ENCODE data around the gene FBLN7.
"Not testable (repeated sequence)": the region's sequence is repeated elsewhere in the genome, so short reads cannot be mapped to it uniquely, and the experiment has no call there.

The FBLN7 gene

DNA sequence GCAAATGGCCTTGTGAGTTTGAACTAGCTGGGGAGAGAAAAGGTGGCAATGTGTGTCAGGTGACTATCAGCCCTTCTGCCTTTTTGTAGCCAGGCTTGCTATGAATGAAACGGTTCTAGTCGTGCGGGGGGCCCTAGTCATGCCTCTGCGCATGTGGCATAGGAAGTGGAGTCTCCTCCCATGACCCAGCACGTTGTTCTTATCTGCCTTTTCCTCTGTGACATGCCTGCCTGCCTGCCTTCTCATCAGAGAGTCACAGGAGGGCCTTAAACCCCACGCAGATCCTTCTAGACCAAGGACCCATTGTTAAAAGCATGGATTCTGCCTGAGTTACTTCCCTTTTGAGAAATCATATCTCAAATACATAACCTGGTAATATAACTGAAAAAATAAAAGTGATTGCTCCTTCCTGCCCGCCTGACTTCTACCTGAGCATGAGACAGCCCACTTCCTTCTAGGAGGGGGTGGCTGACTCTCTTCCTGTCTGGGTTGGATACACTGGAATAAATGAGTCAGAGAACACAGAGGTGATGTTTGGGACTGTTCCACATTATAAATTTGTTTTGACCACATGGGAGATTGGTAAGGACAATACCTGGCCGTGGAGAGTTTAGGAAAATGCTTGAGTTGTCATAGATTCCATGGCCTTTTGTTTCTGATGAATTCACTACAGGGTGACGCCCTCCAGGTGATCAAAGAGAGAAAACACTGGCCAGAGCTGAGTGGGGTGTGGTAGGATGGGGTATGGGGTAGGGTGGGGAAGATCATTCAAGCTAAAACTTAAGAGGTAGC, 49.8 kb downstream of the FBLN7 start:
- DNase-seq = no peak

DNA sequence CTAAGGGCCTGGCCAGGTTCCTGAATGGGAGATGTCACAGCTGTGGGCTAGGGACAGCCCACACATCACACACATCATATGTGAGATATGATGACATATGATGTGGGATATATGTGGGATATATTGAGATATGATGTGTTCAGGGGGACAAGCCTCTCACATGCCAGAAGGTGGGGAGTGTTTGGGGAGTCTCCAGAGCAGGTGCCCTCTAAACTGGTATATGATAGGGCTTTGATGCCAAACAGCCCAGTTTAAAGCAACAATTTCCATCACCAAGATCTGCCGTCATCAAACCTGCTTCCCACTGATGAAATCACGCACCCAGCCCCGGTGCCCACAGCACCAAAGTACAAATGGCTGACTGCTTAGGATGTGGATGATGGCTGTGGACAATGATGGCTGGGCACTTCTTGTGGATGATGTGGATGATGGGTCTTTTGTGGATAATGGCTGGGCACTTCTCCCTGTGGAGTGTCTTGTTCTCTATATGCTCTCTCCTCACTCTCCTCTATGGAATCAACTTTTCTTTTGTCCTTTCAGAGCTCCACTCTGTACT, 50.9 kb downstream of the FBLN7 start:
- DNase-seq = no peak

DNA sequence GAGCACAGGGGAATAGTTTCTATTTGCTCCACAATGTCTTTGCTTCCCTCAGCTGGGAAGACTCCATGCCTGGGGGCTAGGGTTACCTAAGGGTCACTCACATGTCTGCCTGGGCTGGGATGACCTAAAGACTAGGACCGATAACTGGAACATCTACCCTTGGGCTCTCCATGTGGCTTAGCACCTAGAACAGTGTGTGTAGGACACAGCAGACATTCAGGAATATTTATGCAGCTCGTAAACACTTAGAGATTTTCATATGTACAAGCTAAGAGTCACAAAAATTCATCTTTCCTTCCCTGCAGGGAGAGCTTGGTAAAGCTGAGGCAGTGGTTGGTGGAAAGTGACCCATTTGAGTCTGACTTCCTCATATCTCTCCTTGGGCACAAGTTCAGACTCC, 55.8 kb downstream of the FBLN7 start:
- no peak for DNase-seq

DNA sequence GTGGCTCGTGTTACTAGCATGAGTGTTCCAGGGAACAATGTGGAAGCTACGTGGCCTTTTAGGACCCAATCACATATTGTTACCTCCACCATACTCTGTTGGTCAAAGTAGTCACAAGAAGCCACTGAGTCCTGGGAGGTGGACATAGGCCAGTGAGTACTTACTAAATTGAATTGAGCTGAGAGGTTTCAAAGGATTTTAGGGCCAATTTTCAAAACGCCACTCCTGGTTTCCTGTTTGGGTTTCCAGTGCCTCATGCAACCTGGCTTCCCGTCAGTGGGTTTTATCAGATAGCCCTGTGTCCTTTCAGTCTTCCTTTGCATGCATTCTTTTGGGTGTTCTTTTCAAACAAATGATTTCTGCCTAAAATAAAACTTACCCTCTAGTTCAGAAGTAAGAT, 56.3 kb downstream of the FBLN7 start:
- no peak for DNase-seq

DNA sequence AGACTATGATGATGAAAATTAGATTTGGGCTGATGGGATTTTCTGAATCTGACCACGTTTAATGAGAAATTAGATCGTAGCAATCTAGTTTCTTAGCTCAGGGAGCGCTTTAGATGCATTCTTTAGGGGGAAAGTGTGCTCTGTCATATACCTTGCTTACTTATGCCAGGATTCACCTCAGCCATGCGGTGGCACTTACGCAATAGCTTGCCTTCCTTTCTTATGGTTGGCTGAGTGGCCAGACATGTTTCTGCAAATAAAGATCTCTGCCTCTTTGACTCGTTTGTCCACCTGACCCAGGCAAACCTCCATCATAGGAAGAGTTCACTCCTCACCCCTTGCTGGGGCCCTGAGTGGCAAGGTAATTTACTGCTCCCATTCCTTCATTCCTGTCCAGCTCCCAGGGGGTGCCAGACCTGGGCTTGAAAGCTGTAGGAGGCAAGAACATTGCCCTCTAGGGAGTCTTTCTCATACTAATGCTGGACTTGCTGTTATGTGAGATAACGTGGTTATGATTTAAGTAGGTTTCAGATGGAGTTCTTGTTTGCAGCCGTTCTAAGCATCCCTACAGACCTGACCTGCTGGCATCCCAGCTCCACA, 57.1 kb downstream of the FBLN7 start:
- DNase-seq = no peak

DNA sequence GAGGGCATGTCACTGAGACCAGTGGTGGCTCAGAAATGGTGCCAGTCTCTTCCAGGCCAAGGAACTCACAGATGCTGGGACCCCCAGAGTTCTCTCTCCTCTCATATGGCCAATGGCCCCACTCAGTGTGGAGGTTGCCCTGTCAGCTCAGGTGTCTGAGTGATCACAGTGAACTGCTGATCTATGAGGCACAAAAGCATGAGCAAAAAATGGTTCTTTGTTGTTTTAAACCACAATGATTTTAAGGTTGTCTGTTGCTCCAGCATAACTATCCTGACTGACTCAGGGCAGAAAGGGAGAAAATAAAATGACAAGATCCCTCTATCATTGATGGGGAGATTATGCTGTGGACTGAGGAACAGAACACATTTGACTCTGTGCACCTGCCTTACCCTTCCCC, 57.8 kb downstream of the FBLN7 start:
- DNase-seq = no peak

DNA sequence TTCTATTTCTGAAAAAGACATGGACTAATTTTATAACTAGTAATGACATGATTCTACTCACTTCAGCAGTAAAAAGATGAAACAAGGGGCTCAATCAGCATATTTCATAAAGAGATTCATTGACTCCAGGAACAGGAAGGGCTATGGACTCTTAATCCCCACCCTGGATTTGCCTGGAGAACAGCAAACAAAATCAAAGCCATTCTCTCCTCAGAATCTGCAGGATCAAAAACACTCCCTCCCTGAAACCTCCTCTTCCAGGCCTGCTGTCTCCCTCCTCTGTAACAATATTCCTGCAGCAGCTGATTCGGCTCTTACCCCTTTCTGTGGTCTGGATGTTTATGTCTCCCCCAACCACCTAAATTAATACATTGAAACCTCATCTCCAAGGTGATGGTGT, 59.7 kb downstream of the FBLN7 start:
- no peak for DNase-seq

DNA sequence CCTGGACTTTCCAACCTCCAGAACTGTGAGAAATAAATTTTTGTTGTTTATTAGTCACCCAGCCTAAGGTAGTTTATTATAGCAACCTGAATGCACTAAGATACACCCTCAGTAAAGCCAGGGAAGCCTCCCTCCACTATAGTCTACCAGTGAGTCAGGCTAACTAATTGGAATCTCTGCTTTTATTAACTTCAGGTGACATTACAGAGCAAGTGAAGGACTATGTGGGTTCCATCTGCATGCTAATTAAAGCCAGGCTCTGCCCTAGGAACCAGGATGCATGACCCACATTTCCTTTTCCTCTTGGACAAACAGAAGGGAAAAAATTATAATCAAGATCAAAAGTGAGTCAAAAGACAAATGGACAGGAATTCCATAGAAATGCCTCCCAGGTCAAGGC, 60.6 kb downstream of the FBLN7 start:
- DNase-seq = no peak

DNA sequence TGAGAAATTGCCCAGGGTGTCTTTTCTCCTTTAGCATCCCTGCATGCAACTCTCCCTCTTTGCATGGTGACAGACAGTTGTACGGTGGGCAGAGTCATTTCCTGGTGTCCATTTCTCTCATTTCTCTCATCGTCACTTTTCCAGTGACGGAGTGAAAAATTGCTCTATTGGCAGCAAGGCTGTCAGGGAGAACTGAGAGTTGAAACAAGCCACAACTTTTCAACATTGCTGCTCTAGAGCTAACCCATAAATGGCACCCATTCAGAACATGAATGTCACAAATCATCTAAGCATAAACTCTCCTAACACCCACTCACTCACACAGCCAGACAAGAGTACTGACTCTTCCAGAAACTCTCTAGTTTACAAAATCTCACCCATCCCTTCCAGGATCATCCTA, 61.0 kb downstream of the FBLN7 start:
- no peak for DNase-seq

DNA sequence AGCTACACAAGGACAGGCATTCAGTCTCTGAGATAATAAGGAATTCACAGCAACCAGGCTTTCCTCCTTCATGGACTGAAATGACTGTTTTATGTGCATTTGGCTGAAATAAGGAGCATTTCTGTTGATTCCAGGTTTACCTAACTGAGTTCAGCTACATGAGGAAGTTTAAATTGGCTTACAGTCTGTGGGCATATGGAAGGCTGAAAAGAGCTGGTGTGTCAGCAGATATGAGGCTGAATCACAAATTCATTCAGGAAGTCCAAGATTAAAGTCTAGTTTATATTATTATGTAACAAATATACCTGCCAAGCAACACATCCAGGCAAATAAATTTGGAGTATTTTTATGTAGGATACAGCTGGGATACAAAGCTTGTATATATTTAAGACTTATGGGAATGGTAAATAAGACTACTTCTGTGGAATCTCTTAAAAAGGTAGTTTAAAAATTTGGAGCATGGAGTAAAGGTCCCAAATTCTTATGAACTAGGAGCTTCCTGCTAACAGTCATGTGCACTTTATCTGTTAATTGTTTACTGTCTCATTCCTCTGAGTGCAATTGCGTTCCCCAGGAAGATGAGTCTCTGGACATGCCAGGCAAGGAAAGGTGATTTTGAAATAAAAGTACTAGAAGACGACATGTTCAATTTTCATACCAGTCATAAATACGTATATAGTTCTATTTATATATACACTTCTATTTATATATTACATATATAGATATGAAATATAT, 63.7 kb downstream of the FBLN7 start:
- no peak for DNase-seq

DNA sequence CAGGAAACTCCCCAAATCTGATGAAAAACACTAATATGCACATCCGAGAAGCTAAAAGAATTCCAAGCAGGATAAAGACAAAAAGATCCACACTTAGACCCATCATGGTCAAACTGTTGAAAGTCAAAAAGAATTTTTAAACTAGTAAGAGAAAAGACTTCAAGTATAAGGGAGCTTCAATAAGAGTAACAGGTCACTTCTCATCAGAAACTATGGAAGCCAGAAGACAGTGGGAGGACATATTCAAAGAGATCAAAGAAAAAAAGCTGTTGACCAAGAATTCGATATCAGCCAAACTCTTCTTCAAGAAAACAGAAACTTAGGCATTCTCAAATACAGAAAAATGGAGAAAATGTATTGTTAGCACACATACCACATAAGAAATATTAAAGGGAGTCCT, 66.2 kb downstream of the FBLN7 start:
- no peak for DNase-seq

DNA sequence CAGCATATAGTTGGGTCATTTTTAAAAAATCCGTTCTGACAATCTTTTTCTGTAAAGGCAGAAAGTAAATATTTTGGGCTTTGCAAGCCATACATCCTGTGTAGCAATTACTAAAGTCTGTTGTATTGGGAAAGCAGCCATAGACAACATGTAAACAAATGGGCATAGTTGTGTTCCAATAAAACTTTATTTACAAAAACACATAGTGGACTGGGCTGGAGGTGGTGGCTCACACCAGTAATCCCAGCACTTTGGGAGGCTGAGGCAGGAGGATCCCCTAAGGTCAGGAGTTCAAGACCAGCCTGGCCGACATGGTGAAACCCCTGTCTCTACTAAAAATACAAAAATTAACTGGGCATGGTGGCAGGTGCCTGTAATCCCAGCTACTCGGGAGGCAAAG, 69.7 kb downstream of the FBLN7 start:
- DNase-seq = not testable (repeated sequence)

DNA sequence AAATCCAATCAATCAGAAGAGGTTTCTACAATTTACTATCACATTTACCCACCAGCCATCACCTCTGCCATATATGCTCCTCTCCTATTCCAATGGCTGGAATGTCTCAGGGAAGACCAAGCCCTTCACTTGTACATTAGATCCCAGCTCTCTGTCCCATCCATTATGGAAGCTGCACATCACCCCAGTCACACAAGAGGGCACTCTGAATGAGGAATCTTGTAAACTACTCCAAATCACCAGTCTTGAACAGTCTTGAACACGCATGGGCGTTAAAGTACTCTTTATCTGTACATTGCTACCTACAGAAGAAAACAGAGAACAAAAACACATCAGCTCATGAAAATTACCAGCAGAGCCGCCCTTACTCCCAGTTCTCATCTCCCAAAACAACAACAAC, 78.0 kb downstream of the FBLN7 start:
- DNase-seq = no peak

DNA sequence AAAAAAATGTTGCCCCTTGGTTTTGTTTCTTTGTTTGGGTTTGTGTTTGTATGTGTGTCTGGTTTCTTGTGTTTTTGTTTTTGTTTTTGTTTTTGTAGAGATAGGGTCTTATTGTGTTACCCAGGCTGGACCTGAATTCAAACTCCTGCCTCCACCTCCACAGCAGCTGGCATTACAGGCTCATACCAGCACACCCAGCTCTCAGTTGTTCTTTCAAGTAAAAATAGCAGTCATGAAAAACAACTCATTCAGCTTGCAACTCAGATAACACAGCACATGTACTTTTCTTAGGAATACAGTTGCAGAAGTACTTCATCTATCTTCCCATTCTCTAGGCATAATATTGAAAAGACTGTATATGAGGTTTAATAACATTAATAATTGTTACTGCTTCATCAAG, 79.7 kb downstream of the FBLN7 start:
- DNase-seq = no peak

DNA sequence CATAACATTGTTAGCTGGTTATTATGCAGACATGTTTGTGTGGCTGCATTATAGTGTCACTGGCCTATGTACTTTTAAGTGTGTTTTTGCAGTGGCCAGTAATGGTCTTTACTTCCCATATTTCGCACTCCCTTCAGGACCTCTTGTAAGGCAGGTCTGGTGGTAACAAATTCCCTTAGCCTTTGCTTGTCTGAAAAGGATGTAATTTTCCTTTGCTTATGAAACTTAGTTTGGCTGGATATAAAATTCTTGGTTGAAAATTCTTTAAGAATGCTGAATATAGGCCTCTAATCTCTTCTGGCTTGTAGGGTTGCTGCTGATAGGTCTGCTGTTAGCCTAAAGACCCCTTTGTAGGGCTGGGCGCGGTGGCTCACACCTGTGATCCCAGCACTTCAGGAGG, 82.0 kb downstream of the FBLN7 start:
- no peak for DNase-seq

DNA sequence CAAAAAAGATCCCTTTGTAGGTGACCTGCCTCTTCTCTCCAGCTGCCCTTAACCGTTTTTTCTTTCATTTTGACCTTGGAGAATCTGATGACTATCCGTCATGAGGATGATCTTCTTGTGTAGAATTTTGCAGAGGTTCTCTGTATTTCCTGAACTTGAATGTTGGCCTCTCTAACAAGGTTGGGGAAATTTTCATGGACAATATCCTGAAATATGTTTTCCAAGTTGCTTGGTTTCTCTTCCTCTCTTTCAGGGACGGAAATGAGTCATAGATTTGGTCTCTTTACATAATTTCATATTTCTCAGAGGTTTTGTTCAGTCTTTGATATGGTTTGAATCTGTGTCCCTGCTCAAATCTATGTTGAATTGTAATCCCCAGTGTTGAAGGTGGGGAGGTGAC, 82.6 kb downstream of the FBLN7 start:
- DNase-seq = no peak

DNA sequence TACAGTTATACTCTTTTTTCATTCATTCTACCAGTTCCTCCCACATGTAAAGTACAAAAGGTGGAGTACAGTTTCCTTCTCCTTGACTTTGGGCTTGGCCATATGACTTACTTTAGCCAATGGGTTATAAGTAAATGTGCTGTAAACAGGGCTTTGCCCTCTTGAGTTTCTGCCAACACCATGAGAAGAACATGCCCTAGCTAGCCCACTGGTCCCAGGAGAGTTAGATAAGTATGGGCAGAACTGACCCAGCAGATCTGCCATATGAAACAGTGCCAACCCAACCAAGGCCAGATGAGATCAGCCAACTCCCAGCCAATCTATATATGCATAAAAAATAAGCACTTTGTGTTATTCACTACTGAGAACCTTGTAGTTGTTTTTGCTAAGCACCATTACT, 91.2 kb downstream of the FBLN7 start:
- DNase-seq = no peak

DNA sequence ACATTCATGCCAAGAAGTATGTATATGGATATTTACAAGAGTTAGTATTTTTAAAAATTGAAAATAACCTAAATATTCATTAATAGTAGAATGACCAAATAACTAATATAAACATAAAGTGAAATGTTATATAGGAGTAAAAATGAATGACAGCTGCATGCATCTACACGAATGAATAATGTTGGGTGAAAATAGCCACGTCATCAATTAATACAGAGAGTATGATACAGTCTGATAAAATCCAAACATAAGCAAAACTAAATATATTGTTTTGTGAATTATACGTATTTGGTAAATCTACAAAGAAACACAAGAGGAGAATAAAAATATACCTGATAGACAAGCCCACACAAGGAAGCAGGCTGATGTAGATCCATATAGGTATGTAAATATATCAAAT, 92.2 kb downstream of the FBLN7 start:
- no peak for DNase-seq

Data from left hindlimb (tissue), 1 donor.